ENCODE measurements around the gene OR5B12. TPM values are rescaled to one million over a fixed set of nuclear protein-coding genes. Genes with fewer than 3 reads are reported as not detected.

Gene OR5B12
- total and polyA plus RNA-seq, 9 of the 15 experiments (the other 6 are each of a cell fraction or from before 2014, with no cell fraction given) = 0.20 TPM; not detected in 8

GRCh38 chr11:58434217-58434616 lies 7.8 kb downstream of the OR5B12 start:
- Histone ChIP-seq H4K20me1 (replicated peaks; ENCODE audit: control insufficient read depth, insufficient read depth, low read length) (no peaks in the 10 kb centered on the region), H2AFZ (ENCODE audit: low read depth, low read length) (no peak overlapping the region), H3K36me3 (ENCODE audit: control insufficient read depth, insufficient read depth, low read length) (no peaks in the 10 kb centered on the region), H3K4me2 (ENCODE audit: insufficient read depth, low read length) (no peak overlapping the region), H3K9ac (ENCODE audit: insufficient read depth in 1 of 2, low read depth in 2 of 2, low read length in 2 of 2) (no peak overlapping the region), H3K79me2 (ENCODE audit: control insufficient read depth, insufficient read depth, low read length) (no peaks in the 10 kb centered on the region), H3K9me1 (ENCODE audit: control insufficient read depth, insufficient read depth, low read length) (no peaks in the 10 kb centered on the region), H3K27me3 (ENCODE audit: control insufficient read depth in 2 of 2, insufficient read depth in 2 of 2, low read length in 2 of 2) (no peaks in the 10 kb centered on the region), H3K4me1 (replicated peaks in 1 of 2; ENCODE audit: control insufficient read depth in 2 of 2, insufficient read depth in 2 of 2, low read length in 2 of 2) (no peaks in the 10 kb centered on the region), H3K9me3 (replicated peaks; ENCODE audit: control insufficient read depth, insufficient read depth, low read depth, low read length) (no peaks in the 10 kb centered on the region), H3K27ac (ENCODE audit: extremely low read depth, low read depth, low read length) (no peak overlapping the region), H3K4me3 (no peak overlapping the region)
- CTCF ChIA-PET (ENCODE audit: low intra/inter-chr PET ratio) = no interaction called here
- FAIRE-seq (no peak), DNase-seq (ENCODE audit: extremely low read depth in 1 of 4, low spot score in 3 of 4) (no peak), ATAC-seq (no peak)
- TF ChIP-seq ZNF583 (CRISPR knock-in tag; IDR thresholded peaks at IDR 0.05) (no peak), MAZ (CRISPR knock-in tag; conservative IDR thresholded peaks at IDR 0.05 in 1 of 2, IDR thresholded peaks at IDR 0.05 in 1 of 2) (no peak), MAFF (IDR thresholded peaks at IDR 0.05; ENCODE audit: low read length) (peak; percentile 54; the same call in 1 of the 2 replicates), C11orf30 (IDR thresholded peaks at IDR 0.05; ENCODE audit: low read depth) (peak; percentile 44; the same call in 1 of the 2 replicates), ZNF316 (IDR thresholded peaks at IDR 0.05) (peak; percentile 52; the same call in 1 of the 2 replicates), GATA2 (CRISPR knock-in tag; IDR thresholded peaks at IDR 0.05) (no peak), CXXC5 (CRISPR knock-in tag; IDR thresholded peaks at IDR 0.05) (no peak), MAFK (IDR thresholded peaks at IDR 0.05; ENCODE audit: low read length) (peak; percentile 43; the same call in 1 of the 2 replicates)
- POLR2A ChIA-PET = no interaction called here
- 19% methylated on average over 3 of the region's 3 CpGs for WGBS (ENCODE audit: insufficient coverage, low coverage, missing lambda C conversion rate)
- intact Hi-C loops (cut with micrococcal nuclease) (no loop called here), in situ Hi-C loops (cut with MboI) (no loop called here)
- BruUV-seq (replicated peaks) = no TSS peak
